ENCODE results near the gene C10orf120. TPM values are rescaled to one million over a fixed set of nuclear protein-coding genes. Genes with fewer than 3 reads are reported as not detected.

C10orf120 gene
- total RNA-seq, 4 donors from 2014 or later = not detected

DNA sequence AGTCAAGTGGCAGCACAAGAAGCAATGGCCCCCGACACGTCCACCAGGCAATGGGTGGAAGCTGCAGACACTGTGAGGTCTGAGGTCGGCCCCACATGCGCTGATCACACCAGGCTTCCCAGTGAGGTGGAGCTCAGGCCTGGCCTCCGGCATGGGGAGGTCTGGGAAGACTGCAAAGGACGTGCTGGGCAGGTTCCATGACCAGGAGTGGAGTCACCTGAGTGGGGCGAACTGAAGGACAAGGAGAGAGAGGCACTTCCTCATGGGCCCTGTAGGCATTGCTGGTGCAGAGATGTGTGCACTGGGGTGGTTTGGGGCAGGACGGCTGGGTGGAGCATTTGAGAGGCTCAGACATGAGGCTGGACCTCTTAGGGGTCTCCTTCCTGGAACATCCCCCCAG is 35.1 kb downstream of the C10orf120 start:
- no peaks in the 10 kb centered on the region for H3K36me3 ChIP-seq
- WGBS = 77% methylated on average over 8 of the region's 8 CpGs
- no peak overlapping the region for H3K27ac ChIP-seq
- no peaks in the 10 kb centered on the region for H3K4me1 ChIP-seq
- H3K9me3 ChIP-seq = no peaks in the 10 kb centered on the region
- DNase-seq (ENCODE audit: low spot score in 2 of 2) = peak; percentile 46 to 71
- no peak for TF ChIP-seq EP300 (IDR thresholded peaks at IDR 0.05)
- TF ChIP-seq POLR2AphosphoS5 (IDR thresholded peaks at IDR 0.05) = no peak
- TF ChIP-seq POLR2A (IDR thresholded peaks at IDR 0.05) = no peak
- TF ChIP-seq CTCF (IDR thresholded peaks at IDR 0.05) = no peak
- H3K4me3 ChIP-seq = no peak overlapping the region
- H3K27me3 ChIP-seq = peaks cover 3% of the 10 kb centered on the region

DNA sequence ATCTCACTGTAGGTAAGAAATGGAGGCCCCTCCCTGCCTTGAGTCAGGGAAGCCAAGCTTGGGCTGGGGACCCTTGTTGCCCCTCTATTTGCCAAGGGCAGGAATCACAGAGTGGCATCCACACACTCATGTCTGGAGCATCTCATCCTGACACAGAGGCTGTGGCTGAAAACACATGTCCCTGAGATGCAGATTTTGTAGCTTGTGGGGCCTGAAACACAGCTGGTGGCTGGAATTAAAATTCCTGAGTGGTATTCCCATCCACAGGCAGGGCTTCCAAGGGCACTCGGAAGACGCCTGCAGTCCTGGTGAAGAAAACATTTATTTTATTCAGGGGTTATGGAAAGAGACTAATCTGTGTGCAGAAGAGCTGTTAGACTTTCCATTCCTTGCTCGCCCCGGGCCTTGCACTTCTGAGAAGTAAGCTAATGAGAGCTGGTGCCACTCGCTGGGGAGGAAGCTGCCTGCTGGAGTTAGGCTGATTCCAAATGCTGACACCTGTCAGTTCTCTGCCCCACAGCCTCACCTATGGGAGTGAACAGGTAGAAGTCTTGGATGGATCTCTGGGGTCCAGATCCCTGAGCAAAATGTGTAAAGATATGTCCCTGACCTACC is 36.0 kb downstream of the C10orf120 start:
- WGBS = 89% methylated on average over 4 of the region's 5 CpGs
- Histone ChIP-seq H3K4me1 (no peaks in the 10 kb centered on the region), H3K4me3 (no peak overlapping the region), H3K9me3 (no peaks in the 10 kb centered on the region), H3K36me3 (no peaks in the 10 kb centered on the region), H3K27ac (no peak overlapping the region), H3K27me3 (peaks cover 3% of the 10 kb centered on the region)
- TF ChIP-seq POLR2AphosphoS5 (IDR thresholded peaks at IDR 0.05) (no peak), CTCF (IDR thresholded peaks at IDR 0.05) (no peak), EP300 (IDR thresholded peaks at IDR 0.05) (no peak), POLR2A (IDR thresholded peaks at IDR 0.05) (no peak)
- peak; percentile 41 to 57 for DNase-seq (ENCODE audit: low spot score in 2 of 2)

GRCh38 chr10:122662231-122662630 is 37.4 kb downstream of the C10orf120 start:
- Histone ChIP-seq H3K36me3 (no peaks in the 10 kb centered on the region), H3K27me3 (peaks cover under 1% of the 10 kb centered on the region), H3K27ac (no peak overlapping the region), H3K4me3 (no peak overlapping the region), H3K4me1 (no peaks in the 10 kb centered on the region), H3K9me3 (no peaks in the 10 kb centered on the region)
- 58% methylated on average over 6 of the region's 6 CpGs for WGBS
- TF ChIP-seq POLR2A (IDR thresholded peaks at IDR 0.05) (no peak), POLR2AphosphoS5 (IDR thresholded peaks at IDR 0.05) (no peak), EP300 (IDR thresholded peaks at IDR 0.05) (no peak), CTCF (IDR thresholded peaks at IDR 0.05) (no peak)
- DNase-seq (ENCODE audit: low spot score in 2 of 2) = peak; percentile 32 to 59

GRCh38 chr10:122660696-122661095 is 39.0 kb downstream of the C10orf120 start:
- 66% methylated on average over 5 of the region's 6 CpGs for WGBS
- no peaks in the 10 kb centered on the region for H3K9me3 ChIP-seq
- peak in 1 of 2 donors; percentile 10 for DNase-seq (ENCODE audit: low spot score in 2 of 2)

DNA sequence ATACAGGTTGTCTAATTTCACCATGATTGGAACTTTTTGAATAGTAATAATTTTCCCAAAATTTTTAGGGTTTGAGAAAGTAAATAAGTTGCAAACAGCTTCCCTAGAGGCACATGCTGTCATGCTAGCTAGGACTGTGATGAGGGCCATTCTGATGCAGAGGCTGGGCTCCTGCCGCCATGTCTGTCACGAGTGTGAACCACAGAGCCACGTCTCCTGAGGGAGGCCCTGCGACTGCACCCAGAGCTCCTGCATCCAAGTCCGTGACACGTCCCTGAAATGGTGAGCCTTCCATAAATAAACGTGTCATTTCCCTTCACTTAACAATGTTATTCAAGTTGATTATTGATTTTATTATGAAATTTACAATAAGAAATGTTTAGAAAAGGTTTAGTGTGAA is 40.0 kb downstream of the C10orf120 start:
- DNase-seq (ENCODE audit: low spot score in 2 of 2) = peak; percentile 17 to 53
- Histone ChIP-seq H3K4me3 (no peak overlapping the region), H3K4me1 (no peaks in the 10 kb centered on the region), H3K27ac (no peak overlapping the region), H3K9me3 (no peaks in the 10 kb centered on the region), H3K27me3 (no peaks in the 10 kb centered on the region), H3K36me3 (no peaks in the 10 kb centered on the region)
- TF ChIP-seq EP300 (IDR thresholded peaks at IDR 0.05) = no peak
- no peak for TF ChIP-seq POLR2AphosphoS5 (IDR thresholded peaks at IDR 0.05)
- TF ChIP-seq POLR2A (IDR thresholded peaks at IDR 0.05) = no peak
- no peak for TF ChIP-seq CTCF (IDR thresholded peaks at IDR 0.05)
- 76% methylated on average over 7 of the region's 7 CpGs for WGBS

More at GRCh38 chr10:122660696-122661095, 39.0 kb downstream of the C10orf120 start:
- H3K27ac ChIP-seq = no peak overlapping the region
- no peaks in the 10 kb centered on the region for H3K27me3 ChIP-seq
- no peak for TF ChIP-seq EP300 (IDR thresholded peaks at IDR 0.05)
- no peak for TF ChIP-seq POLR2AphosphoS5 (IDR thresholded peaks at IDR 0.05)
- no peak for TF ChIP-seq CTCF (IDR thresholded peaks at IDR 0.05)
- no peak for TF ChIP-seq POLR2A (IDR thresholded peaks at IDR 0.05)
- no peaks in the 10 kb centered on the region for H3K4me1 ChIP-seq
- H3K4me3 ChIP-seq = no peak overlapping the region
- no peaks in the 10 kb centered on the region for H3K36me3 ChIP-seq

Measured in suprapubic skin (tissue), 4 donors.